Glutamatergic neuron (in vitro differentiated cells): ENCODE data around the gene ABLIM3. TPM values are rescaled to one million over a fixed set of nuclear protein-coding genes. Genes with fewer than 3 reads are reported as not detected.

Source experiments
- DNase-seq: peaks from one replicate; pipeline ENCODE4 v3.0.0; 2022
- H3K27ac Mint-ChIP-seq: one replicate; pipeline ENCODE4 v1.8.0; 2020; ENCODE audit warnings: mild to moderate bottlenecking, mixed read lengths, inconsistent platforms; ENCODE audit not compliant: unreplicated experiment
- H3K27me3 Mint-ChIP-seq: one replicate; pipeline ENCODE4 v1.8.0; 2020; ENCODE audit warnings: mild to moderate bottlenecking, moderate library complexity, mixed read lengths, inconsistent platforms; ENCODE audit not compliant: unreplicated experiment
- H3K36me3 Mint-ChIP-seq: one replicate; pipeline ENCODE4 v1.8.0; 2020; ENCODE audit warnings: mild to moderate bottlenecking, mixed read lengths, inconsistent platforms; ENCODE audit not compliant: unreplicated experiment
- H3K4me1 Mint-ChIP-seq: one replicate; pipeline ENCODE4 v1.8.0; 2020; ENCODE audit warnings: mild to moderate bottlenecking, low read depth, mixed read lengths, inconsistent platforms; ENCODE audit not compliant: unreplicated experiment
- H3K4me3 Mint-ChIP-seq: one replicate; pipeline ENCODE4 v1.8.0; 2020; ENCODE audit warnings: mild to moderate bottlenecking, mixed read lengths, inconsistent platforms; ENCODE audit not compliant: unreplicated experiment
- H3K9me3 Mint-ChIP-seq: one replicate; pipeline ENCODE4 v1.8.0; 2020; ENCODE audit warnings: mild to moderate bottlenecking, moderate library complexity, mixed read lengths, inconsistent platforms; ENCODE audit not compliant: unreplicated experiment
- CTCF ChIP-seq: fragments of 200-600 bp; sonication (generic); IDR thresholded peaks from one replicate; pipeline ENCODE4 v1.5.0; 2021; ENCODE audit not compliant: partially characterized antibody, unreplicated experiment
- total RNA-seq: library from RNA; stranded (reverse); fragmentation: NEBNext Ultra II Directional; extraction: Animal tissue kit (Norgen Biotek cat#: 25700); gene quantifications from one replicate; pipeline ENCODE4 v1.2.1, GENCODE V29; 2021; ENCODE audit not compliant: unreplicated experiment

Gene ABLIM3
- total RNA-seq, 1 donor from 2014 or later = 19.0 TPM

GRCh38 chr5:149156435-149157083 lies 15.3 kb downstream of the ABLIM3 start:
- Mint-ChIP-seq H3K4me1 (peaks cover 45% of the 10 kb centered on the region), H3K9me3 (peaks cover 9% of the 10 kb centered on the region), H3K27me3 (peaks cover 10% of the 10 kb centered on the region), H3K36me3 (no peaks in the 10 kb centered on the region), H3K4me3 (no peak overlapping the region), H3K27ac (no peak overlapping the region)
- TF ChIP-seq CTCF = no peak
- no peak for DNase-seq

DNA sequence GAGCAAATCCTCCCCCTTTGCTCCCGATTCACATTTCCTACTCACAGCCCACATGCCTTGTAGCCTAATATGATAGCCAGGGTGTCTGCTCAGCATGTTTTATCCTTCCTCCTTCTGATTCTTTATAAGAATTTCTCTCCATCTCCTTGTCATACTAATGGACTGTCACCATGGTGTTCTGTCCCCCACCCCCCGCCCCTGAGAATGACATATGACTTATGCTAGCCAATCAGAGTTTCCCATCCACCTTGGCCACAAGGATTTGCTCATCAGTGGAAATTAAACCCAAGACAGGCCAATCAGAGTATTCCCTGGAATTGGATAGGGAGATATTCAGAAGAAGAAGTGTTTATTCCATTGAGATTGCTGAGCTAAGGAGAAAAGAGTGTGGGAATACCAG lies 16.0 kb downstream of the ABLIM3 start:
- TF ChIP-seq CTCF = no peak
- H3K4me1 Mint-ChIP-seq = peaks cover 42% of the 10 kb centered on the region
- no peaks in the 10 kb centered on the region for H3K36me3 Mint-ChIP-seq
- H3K4me3 Mint-ChIP-seq = no peak overlapping the region
- H3K27ac Mint-ChIP-seq = no peak overlapping the region
- peaks cover 11% of the 10 kb centered on the region for H3K27me3 Mint-ChIP-seq
- peaks cover 9% of the 10 kb centered on the region for H3K9me3 Mint-ChIP-seq
- no peak for DNase-seq

DNA sequence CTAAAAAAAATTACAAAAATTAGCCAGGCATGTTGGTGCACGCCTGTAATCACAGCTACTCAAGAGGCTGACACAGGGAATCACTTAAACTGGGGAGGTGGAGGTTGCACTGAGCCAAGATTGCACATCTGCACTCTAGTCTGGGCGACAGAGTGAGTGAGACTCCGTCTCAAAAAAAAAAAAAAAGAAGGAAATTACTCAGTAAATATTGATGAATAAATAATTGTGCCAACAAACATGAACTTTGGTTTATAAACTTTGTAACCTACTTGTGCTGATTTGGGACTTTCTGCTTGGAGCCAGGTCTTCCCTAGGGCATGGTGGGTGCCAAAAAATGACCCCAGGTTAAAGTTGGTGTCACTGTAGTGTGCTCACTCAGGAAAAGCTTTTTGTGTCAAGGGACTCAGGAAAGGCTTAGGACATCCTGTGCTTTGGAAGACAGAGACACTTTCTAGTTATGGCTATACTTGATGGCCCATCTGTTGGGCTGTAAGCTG lies 19.0 kb downstream of the ABLIM3 start:
- no peak for TF ChIP-seq CTCF
- Mint-ChIP-seq H3K27me3 (peaks cover 2% of the 10 kb centered on the region), H3K36me3 (no peaks in the 10 kb centered on the region), H3K9me3 (no peaks in the 10 kb centered on the region), H3K27ac (no peak overlapping the region), H3K4me3 (no peak overlapping the region), H3K4me1 (peaks cover 16% of the 10 kb centered on the region)
- no peak for DNase-seq

- Mint-ChIP-seq H3K4me3 (no peak overlapping the region), H3K27ac (no peak overlapping the region), H3K9me3 (no peaks in the 10 kb centered on the region), H3K4me1 (peaks cover 10% of the 10 kb centered on the region), H3K27me3 (peaks cover 2% of the 10 kb centered on the region), H3K36me3 (no peaks in the 10 kb centered on the region)
- no peak for DNase-seq
- TF ChIP-seq CTCF = no peak
Measured at GRCh38 chr5:149161026-149161687, 19.9 kb downstream of the ABLIM3 start.

DNA sequence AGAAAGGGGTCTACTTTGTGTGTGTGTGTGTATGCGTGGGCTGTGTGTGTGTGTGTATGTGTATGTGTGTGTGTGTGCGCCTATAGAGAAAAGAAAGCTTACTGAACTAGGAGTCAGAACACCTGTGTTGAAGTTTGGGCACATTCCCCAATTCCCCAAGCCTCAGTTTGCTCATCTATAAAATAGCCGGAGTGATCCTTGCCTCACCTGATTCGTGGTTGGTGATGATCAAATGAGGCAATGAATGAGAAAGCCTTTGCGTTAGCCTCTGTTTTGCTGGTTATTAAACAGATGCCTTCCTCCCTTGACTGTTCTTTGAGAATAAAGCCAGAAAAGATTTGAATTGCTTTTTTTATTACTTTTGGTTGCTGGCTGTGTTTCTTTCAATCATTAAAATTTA lies 20.6 kb downstream of the ABLIM3 start:
- Mint-ChIP-seq H3K27me3 (peaks cover 4% of the 10 kb centered on the region), H3K9me3 (no peaks in the 10 kb centered on the region), H3K36me3 (no peaks in the 10 kb centered on the region), H3K27ac (no peak overlapping the region), H3K4me1 (peaks cover 14% of the 10 kb centered on the region), H3K4me3 (no peak overlapping the region)
- DNase-seq = no peak
- no peak for TF ChIP-seq CTCF
